ENCODE results near the gene PIGV.

DNA sequence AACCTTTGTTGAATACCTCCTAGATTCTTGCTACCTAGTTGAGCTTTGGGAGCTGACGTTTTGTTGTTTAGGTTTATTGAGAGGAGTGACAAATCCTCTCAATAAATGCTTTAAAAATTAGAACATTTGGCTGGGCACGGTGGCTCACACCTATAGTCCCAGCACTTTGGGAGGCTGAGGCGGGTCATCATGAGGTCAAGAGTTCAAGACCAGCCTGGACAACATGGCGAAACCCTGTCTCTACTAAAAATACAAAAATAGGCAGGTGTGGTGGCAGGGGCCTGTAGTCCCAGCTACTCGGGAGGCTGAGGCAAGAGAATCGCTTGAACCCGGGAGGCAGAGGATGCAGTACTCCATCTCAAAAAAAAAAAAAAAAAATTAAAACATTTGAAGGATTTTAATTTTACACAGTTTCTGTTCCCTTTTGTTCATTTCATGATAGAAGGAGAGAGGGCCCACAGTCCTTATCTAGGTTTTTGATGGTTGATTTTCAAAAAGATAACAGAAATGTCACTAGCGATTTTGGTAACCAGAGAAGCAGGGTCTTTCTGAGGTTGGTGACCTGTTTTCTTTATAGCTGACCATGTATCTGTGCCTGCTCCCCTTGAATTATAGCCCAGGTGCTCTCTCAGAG lies 44.2 kb upstream of the PIGV start:
- TF ChIP-seq CTCF (IDR thresholded peaks at IDR 0.05; ENCODE audit: low read length) (no peak), EZH2 (optimal IDR thresholded peaks at IDR 0.05; ENCODE audit: low read depth, low read length) (no peak), EZH2phosphoT487 (IDR thresholded peaks at IDR 0.05; ENCODE audit: low read length) (no peak)

Measured in MM.1S (cell line).